Activated T-helper 1 cell treated with Interleukin-2 at 50 U/mL for 16 hours (primary cell): ENCODE data around the gene RERE.
"Not testable (repeated sequence)": the region's sequence is repeated elsewhere in the genome, so short reads cannot be mapped to it uniquely, and the experiment has no call there.

Source experiments
- DNase-seq: peaks from one replicate; pipeline ENCODE4 v3.0.0-alpha.2; 2020; ENCODE audit warnings: low read depth

The RERE gene

DNA sequence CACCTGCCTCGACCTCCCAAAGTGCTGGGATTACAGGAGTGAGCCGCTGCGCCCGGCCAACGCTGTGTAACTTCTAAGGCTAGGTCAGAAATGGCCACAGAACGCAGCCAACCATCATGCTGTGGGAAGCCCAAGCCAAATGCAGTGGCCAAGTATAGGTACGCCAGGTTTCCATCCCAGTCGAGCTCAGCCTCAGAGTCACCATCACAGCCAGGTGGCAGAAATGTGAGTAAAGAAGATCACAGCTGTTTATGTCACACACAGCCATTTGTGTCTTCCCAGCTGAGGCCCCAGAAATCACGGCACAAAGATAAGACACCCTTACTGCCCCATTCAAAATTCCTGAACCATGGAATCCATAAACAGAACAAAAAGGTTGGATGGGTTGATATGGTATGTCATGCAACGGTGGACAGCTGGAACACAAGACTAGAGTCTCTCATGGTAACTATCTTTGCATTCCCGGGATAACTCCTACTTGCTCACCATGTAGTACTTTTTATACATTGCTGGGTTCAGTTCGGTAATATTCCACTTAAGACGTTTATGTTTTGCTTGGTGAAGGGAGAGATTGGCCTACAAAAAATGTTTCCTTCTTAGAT is 415.2 kb downstream of the RERE start:
- no peak for DNase-seq

DNA sequence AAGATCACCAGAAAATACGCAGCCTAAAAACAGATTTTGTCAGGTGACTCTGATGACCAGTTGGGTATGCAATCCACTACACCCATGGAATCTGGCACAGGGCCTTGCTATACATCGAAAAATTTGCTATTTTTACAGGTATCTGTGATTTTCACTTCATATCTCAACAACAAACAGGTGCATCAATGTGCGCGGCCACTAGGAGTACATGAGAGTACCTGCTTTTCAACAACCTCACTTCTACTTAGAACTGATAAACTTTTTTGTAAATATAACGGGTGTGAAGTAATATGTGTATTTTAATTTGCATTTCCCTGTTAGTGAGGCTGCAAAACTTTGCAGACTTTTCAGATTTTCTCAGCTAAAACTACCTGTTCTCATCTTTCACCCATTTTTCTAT is 418.8 kb downstream of the RERE start:
- DNase-seq = no peak

DNA sequence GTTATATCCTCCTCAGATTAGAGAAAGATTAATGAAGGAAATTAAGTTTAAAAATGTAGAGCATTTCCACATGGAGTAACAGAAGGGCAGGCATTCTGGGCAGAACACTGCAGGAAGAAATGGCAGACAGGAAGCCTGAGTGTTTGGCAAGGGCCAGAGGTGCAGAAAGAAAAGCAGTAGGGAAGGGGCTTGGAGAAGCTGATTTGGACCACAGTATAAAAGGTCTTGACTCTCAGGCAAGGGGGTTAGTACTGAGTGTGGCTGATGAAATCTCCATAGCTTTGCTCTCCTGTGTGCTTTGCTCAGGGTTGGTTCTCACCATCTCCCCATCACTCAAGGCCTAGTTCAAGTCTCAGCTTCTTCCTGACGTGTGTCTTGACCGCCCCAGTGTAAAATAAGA is 419.4 kb downstream of the RERE start:
- no peak for DNase-seq

DNA sequence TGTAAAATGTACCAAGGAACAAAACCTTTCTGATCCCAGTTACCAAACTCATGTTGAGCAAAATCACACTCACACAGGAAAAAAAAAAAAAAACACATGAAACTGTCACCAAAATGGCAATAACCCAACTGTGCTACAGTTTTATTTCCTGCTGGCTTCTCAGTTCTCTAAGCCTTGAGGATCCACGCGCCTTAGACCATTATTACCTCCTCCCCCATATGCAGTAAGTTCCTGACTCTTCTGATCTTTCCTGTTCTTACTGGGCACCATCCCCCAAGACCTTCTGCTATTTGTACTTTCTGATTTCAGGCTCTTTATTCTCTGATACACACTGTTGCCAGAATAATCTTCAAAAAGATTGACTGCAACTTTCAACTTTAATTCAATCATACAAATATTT is 419.9 kb downstream of the RERE start:
- DNase-seq = no peak

DNA sequence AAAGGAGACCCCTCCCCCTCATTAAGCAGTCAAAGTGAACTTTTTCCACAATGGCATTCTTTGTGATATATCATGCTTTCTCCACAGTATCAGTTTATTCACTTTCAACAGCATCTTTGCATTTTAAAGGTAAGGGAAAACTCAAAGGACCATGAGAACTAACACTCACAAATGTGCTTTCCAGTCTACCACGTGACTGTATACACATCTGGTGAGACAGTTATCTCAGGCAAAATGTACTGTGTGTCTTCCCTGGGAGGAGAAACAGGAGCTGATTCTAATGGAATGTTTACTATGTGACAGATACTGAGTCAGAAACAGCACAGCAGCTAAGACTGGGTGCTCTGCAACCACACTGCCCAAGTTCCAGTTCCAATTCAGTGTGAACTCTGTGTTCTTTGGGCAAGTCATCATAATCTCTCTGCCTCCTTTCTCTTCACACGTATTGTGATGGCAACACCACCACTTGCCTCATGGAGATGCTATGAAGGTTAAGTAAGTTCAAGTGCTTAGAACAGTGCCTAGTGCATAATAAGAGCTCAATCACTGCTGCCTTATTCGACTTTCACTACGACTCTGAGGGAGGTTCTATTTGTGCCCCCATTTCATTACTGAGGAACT is 420.5 kb downstream of the RERE start:
- no peak for DNase-seq

DNA sequence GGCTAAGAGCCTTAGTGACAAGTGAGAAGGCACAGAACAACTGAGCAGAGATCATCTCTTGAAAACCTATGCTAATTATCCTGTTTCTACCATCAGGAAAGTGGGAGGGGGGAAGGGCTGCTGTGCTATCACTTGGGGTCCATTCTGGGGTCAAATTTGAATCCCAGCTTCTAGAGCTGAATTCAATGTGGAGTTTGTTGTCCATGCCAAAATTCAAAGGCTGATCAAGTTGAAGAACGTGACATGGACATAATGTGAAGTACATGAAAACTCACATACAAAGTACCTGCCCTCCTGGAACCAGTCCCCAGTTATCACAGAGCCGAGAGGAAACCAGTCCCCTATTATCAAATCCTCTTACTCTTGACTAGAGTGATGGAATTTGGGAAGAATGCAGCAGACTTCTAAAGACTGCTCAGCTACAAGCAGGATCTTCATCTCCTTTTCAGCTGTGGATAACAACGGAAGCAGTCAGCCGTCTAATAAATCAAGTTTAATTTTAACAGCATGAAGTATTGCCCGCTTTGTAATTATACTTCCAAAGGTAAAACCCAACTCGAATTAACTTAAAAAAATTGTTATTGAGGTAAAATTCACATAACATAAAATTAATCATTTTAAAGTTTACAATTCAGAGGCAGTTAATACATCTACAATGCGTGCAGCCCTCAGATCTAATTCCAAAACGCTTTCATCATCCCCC is 421.2 kb downstream of the RERE start:
- DNase-seq = no peak

DNA sequence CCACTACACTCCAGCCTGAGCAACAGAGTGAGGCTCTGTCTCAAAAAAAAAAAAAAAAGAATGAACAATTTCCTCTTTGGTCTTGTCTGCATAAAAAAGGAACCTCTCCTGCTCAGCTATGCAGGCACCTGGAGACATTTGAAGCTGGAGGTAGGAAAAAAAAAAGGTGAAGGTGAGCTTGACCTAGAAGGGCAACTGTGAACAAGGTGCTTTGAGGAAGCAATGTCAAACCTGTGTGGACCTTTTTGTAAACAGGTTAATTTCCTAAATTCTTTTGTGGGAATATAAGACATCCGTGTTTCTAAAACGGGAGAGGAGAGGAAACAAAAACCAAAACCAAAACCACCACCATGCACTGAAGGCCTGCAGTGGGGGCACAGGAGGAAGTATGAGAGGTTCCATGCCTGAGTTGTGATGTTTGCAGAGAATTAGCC is 422.0 kb downstream of the RERE start:
- DNase-seq = no peak

DNA sequence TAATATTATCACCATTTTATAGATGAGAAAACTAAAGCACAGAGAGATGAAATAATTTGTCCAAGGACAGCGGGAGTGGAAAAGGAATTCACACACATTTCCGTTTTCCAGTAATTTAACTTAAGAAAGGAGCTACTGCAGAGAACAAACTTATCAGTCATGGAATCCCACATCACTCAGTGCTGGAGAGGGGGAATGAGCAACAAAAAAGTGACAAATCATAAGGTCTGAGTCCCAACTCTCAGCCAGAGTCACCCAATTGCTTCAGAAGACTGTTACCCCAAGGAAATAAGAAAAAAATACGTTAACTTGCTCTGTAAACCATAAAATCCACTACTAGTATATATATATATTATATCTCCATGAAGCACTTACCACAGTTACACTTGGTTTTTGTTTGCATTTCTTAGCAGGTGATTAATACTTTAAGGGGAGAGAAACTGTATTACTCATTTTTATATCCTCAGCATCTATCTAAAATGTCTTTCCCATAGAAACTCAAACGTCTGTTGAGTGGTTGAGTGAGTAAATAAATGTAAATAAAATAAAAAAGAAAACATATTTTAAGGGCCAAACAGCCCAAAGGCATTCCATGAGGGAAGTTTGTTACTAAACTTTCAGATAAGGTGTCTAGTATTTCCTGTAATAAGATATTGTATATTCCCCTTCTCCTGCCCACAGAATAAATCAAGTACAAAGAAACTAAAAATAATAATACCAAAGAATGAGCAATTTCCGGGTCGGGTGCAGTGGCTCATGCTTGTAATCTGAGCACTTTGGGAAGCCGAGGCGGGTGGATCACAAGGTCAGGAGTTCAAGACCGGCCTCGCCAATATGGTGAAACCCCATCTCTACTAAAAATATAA is 422.8 kb downstream of the RERE start:
- no peak for DNase-seq

DNA sequence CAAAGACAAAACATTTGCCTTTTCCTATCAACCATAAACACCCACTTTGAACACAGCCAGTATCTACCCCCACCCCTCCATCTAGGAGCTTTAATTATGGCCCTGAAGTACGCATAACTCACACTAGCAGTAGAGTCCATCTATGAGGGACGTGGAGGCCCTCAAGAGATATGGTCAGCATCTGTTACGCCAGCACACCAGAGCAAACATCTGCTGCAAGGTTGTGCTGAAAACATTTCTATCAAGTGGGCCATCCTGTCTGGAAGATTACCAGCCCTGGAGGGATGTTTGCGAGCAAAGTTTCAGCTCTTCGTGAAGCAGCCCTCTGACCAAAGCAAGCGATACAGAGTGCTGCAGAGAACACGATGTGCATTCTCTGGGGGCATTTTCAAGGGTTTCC is 424.9 kb downstream of the RERE start:
- no peak for DNase-seq

DNA sequence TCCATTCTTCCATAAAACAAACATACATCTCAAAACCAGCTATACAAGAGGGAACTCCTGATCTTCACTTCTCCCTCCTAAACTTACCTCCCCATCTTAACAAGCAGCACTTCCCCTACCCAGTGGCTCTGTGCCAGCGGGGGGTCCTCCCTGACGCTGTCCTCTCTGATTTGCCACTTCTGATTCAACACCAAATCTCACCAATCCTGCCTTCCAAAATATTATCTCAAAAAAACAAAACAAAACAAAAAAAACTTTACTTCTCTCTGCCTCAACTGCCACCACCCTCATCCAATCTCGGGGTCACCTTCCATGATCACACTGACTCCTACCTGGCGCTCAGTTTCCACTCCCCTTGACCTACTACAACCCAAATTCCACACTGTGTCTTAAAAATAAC is 426.7 kb downstream of the RERE start:
- no peak for DNase-seq

DNA sequence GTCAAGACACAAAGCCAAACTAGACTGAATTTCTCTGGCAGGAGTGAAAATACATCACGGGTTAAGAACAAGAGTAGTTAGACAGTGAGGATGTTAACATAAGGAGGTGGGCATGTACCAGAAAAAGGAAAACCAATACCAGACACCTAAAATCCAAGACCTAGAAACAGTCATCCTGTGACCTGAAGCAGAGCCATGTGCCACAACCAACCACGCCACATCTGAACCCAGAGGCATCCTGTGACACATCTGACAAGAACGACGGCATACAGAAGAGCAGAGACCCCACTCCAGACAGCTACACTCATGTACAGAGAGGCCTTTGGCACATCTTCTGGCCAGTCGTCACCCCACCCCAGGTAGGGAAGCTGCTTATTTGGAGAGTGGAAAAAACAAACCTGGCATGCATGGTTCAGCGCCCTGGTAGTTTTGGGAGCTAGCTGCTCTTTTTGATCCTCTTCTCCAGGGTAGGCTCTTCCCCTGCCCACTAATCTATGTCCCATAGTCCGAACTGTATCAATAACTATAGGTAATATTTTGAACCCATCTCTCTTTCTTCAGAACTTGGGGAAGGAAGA is 427.4 kb downstream of the RERE start:
- DNase-seq = no peak

DNA sequence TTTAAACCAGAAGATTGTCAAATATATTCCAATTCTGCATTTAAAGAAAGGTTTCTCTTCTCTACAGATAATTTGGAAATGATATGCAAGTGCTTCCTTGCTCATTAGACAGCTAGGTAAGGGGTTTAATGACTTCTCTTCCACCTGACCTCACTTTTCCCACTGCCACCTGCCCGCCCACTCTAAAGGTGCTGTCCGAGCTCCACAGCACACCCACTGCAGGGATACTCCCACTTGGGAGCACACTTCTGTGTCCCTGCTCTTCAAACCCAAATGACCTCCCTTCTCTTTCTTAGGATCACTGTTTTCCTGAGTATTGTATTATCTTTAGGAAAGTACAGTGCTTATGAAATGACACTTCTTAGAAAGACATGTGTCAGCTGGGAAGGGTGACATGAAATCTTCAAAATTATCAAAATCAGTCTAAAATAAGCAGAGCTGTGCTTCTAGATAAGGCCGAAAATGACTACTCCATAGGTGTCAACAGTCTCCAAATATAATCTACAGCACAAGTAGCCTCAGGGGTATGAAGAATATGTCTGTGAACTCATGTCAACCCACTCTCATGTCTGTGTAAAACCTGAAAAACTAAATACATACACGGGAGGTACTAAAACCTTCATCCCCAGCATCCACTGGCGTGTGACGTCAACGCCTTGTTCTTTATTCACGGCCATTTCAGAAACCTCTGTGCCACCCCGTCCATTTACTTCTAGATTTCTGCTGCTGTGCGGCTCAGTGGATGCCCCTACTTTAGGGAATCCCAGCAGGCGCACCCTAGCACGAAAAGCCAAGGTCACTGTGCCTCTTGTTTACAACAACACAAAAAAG is 428.5 kb downstream of the RERE start:
- no peak for DNase-seq

DNA sequence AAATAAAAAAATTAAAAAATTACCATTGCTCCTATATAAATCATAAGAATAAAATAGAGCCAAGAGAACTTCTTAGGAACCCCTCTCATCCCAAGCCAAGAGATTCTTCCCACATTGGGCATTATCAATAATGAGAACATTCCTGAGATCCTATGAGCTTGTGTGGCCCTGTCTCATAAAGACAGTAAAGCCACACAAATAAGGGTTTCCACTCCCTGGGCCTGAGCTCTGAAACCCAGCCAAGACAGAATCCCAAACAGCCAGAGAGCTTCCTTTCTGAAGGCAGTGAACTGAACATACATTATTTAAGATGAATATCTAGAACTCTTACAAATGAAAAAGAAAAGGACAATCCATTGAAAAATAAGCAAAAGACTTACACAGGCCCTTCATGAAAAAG is 431.2 kb downstream of the RERE start:
- DNase-seq = no peak

DNA sequence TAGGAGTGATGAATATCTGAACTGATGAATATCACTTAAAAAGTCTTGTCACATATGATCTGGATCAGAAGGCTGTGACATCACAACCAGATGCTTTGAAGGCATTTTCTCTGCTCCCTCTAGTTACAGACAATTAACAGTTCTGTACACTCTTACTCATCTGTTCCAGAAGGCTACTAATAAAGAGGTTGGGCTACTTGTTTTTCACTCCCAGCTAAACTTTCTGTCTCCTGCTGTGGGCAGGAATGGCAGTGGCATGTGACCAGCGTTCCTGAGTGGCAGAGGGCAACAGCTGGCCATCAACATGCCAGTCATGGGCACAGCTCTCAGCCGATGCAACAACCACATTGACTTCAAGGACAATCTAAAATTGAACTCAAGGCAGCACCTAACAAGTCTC is 432.9 kb downstream of the RERE start:
- DNase-seq = no peak

DNA sequence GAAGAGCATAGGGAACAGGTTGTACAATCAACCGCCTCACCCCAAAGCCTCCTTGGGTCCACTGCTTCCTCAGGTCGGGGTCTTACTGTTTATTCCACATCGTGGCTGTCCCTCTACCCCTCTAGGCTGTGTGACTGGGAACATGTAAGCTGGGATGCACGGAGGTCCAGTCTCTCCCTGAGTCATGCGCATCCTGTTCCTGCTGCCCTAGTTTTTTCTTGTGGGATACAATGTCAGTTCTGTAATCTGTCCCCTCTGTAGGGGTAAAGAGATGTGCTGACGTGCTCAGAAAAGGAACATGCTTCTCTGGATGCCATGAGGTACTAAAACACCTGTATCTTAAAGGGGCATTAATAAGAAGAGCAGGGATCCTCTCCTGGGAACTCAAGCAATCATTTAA is 433.4 kb downstream of the RERE start:
- no peak for DNase-seq

DNA sequence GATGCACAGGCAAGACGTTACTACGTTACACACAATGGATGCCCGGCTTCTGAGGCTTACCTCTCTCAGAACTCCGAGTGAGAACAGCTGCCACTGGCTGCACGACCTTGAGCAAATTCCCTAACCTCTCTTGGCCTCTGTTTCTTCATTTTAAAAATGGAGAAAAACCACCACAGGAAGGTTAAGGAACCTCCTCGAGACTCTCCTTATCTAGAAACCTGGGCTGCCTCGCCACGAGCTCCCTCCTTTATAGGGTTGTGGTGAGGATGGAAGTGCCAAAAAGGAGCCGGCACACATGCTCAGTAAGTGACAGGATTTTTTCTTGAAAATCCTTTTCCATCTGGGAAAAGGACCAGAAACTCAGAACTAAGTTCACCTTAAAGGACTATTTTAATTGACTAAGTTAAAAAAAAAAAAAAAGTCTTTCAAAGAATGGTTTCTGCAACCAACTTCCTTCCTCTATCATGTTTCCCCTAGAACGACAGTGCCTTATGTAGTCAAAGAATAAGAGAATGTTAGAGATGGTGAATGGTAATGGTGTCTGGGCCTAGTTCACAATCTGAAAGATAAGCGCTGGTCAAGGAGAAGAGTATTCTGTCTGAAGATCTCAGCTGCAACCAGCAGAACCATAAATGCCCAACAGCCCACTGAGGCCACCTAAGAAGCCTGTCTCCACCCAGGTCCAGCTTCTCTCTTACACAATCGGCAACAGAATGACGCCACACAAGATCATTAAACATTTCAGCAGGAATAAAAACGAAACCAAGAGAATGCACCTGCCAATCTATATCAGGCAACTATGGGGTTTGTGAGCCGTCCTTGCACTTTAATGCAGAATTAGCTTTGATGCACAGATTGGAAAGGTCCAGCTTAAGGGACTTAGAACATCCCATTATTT is 434.6 kb downstream of the RERE start:
- no peak for DNase-seq

DNA sequence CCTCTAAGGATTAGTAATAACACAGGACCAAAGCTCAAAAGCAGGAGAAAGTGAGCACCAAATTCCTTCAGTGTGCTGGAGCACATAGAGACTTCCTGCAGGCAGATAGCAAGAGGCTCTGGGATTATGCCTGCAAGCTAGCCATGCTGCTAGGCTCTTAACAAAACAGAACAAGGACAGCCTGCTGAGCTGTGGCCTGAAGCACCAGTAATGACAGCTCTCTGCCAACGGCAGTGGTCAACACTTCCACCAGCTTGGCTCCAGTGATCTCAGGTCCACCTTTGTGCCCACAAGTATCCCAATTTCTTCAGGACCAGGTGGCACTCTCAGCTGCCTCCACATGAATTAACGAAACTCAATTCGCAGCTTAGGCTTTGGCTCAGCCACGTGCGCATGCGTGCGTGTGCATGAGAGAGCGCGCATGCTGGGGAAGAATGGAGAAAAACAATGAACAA is 435.4 kb downstream of the RERE start:
- DNase-seq = no peak

DNA sequence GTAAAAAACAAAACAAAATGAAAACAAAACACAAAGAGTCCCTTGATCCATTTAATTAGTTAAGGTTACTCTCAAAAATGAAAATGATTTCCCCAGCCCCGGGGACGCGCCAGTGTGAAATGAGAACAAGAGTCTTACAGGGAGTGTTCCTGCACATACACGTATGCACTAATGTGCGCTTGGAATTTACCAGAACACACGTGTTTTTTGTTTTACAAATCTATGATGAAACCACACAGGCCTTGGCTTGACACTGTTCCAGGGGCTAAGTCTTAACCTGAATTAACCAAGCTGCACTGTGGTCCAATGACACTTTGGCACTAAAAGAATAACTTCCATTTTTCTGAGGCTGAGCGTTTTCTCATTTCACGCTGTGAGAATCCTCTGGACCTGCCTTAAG is 435.8 kb downstream of the RERE start:
- no peak for DNase-seq

DNA sequence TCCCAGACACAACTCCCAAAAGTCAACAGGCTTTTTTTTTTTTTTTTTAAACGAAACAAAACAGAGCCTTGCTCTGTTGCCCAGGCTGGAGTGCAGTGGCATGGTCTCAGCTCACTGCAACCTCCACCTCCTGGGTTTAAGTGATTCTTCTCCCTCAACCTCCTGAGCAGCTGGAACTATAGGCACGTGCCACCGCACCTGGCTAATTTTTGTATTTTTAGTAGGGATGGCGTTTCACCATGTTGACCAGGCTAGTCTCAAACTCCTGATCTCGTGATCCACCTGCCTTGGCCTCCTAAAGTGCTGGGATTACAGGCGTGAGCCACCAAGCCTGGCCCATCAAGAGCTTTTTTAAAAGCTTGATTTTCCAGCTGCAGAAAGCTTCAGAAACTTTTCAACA is 437.1 kb downstream of the RERE start:
- not testable (repeated sequence) for DNase-seq

DNA sequence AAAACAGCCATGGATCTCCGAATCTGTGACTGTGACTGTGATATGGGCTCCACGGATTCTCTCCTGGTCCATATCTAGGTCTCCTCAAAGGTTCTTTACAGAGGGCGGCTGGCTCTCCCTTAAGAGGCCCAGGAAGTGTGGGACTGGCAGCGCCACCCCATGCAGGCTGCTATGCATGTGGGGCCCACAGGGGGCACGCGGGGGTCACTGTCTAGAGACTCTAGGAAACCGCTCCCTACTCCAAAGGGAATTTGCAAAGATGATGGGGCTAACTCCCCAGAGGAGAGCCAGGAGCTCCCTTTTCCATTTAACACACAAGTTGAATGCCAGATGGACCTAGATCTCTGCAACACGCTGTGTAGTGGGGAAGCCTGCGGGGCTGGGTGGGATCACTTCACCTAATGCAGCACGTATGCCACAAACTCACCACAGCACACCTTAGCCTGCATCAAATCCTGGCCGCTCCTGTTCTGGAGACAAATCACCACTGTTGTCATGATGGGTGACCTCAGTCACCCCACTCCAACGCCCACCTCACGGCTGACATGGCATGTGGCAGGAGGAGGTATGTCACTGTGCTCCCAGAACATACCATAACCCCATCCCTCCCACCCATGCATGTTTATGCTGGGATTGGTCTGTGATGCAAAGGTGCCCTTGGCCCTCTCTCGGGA is 437.8 kb downstream of the RERE start:
- no peak for DNase-seq
